Peyer's patch (tissue), 4 donors: Measurements from ENCODE around the gene SRP54. TPM values are rescaled to one million over a fixed set of nuclear protein-coding genes. Genes with fewer than 3 reads are reported as not detected.

Source experiments
- DNase-seq, 3 donors: peaks; one replicate each; pipeline ENCODE4 v3.0.0-alpha.2; 2017 to 2019
- H3K27ac ChIP-seq, 4 donors: fragments of 200-600 bp; sonication (generic); one replicate each; pipeline ENCODE4 v1.5.1; 2016 to 2019
- H3K27me3 ChIP-seq, 2 donors: fragments of 200-600 bp; sonication (generic); one replicate each; pipeline ENCODE4 v1.5.1; 2019
- H3K36me3 ChIP-seq, 3 donors: fragments of 200-600 bp; sonication (generic); one replicate each; pipeline ENCODE4 v1.5.1; 2016 to 2019
- H3K4me1 ChIP-seq, 4 donors: fragments of 200-600 bp; sonication (generic); one replicate each; pipeline ENCODE4 v1.5.1; 2016 to 2019
- H3K4me3 ChIP-seq, 4 donors: fragments of 200-600 bp; sonication (generic); 1 replicate in 3 of 4; 2 replicates in 1 of 4; pipeline ENCODE4 v1.5.1; 2016 to 2019; ENCODE audit warnings: mild to moderate bottlenecking in 1 of 4
- H3K9me3 ChIP-seq, 4 donors: fragments of 200-600 bp; sonication (generic); one replicate each; pipeline ENCODE4 v1.5.1; 2016 to 2019; ENCODE audit warnings: mild to moderate bottlenecking in 1 of 4
- POLR2A ChIP-seq, 2 donors: fragments of 450-650 bp; IDR thresholded peaks; one replicate each; pipeline ENCODE4 v1.5.1; 2017; ENCODE audit warnings: antibody characterized with exemption in 2 of 2, mild to moderate bottlenecking in 2 of 2, moderate library complexity in 2 of 2
- total RNA-seq, 4 donors: library from RNA; depleted of rRNA; stranded (reverse); fragments of >200 nt; gene quantifications; one replicate each; pipeline ENCODE4 v1.1.0, GENCODE V29; 2016
- TF ChIP-seq, protein P1 (sequence below), 6 experiments: fragments of 450-650 bp in 4 of 6; fragments of 200-600 bp in 2 of 6; sonication (generic) in 1 of 6; IDR thresholded peaks; one replicate each; pipeline ENCODE4 v1.5.1; 2017 to 2019; ENCODE audit warnings: antibody characterized with exemption in 6 of 6, mild to moderate bottlenecking in 3 of 6, moderate library complexity in 1 of 6

Gene SRP54
- total RNA-seq, 4 donors from 2014 or later: 52.0 to 63.1 (median 53.2) TPM

DNA sequence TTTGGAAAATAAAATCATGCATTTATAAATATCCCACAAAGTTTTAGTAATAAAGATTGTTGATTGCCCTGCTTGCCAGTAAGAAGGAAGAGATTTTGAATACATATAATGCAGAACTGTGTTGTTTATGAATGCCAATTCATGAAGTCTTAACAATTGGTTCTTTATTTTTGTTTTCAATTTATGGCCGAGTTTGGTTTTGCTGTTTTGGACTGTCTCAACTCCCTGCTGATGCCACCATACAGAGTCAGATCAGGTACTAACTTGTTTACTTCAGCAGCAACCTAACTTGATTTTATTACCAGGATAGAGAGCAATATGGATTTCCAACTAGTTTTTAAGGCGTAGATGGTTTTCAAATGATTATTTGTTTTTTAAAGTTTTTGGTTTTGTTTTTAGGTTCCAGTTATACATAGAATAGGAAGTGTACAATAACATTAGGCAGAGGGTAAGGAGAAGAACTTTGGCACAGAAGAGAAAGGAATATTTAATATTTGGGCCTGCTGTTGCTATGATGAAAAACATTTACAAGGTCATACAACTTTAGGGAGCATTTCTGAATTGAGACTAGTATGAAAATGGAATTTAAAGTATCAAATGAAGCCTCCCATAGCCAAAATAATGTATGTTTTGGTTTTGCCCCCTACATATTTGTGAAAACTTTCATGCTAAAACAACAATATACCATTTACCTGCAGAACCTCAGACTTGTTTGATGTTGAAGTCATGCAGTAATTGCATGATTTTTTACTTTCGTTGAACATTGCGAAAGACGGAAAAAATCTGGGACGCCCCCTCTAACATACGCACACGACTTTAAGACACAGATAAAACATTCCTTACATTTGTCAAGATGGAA lies 62.4 kb downstream of the SRP54 start:
- no peak for DNase-seq
- H3K4me3 ChIP-seq: peak overlapping the region; percentile 72 to 94 (median 85)
- peak overlapping the region; percentile 92 to 100 (median 98) for H3K27ac ChIP-seq
- H3K27me3 ChIP-seq: no peaks in the 10 kb centered on the region
- no peaks in the 10 kb centered on the region for H3K9me3 ChIP-seq
- TF ChIP-seq, protein P1, sequence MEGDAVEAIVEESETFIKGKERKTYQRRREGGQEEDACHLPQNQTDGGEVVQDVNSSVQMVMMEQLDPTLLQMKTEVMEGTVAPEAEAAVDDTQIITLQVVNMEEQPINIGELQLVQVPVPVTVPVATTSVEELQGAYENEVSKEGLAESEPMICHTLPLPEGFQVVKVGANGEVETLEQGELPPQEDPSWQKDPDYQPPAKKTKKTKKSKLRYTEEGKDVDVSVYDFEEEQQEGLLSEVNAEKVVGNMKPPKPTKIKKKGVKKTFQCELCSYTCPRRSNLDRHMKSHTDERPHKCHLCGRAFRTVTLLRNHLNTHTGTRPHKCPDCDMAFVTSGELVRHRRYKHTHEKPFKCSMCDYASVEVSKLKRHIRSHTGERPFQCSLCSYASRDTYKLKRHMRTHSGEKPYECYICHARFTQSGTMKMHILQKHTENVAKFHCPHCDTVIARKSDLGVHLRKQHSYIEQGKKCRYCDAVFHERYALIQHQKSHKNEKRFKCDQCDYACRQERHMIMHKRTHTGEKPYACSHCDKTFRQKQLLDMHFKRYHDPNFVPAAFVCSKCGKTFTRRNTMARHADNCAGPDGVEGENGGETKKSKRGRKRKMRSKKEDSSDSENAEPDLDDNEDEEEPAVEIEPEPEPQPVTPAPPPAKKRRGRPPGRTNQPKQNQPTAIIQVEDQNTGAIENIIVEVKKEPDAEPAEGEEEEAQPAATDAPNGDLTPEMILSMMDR (IDR thresholded peaks at IDR 0.05): no peak
- no peak for TF ChIP-seq POLR2A (IDR thresholded peaks at IDR 0.05)
- H3K4me1 ChIP-seq: peaks cover 0 to 11% (median 6%) of the 10 kb centered on the region in 4 donors
- H3K36me3 ChIP-seq: peaks cover 0 to 4% (median 0%) of the 10 kb centered on the region in 3 donors

DNA sequence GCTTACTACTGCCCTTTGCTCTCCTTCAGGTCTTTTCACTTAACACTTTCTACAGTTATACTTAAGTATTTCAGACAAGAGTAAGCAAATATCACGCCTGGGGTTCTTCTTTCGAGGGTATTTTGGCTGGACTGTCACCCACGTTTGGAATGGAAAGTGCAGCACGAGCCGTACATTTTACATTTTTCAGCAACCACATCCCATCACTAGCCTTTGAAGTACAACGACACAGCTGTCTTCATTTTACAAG lies 62.9 kb downstream of the SRP54 start:
- TF ChIP-seq, protein P1 (IDR thresholded peaks at IDR 0.05): no peak
- no peak for TF ChIP-seq POLR2A (IDR thresholded peaks at IDR 0.05)
- Histone ChIP-seq H3K4me1 (peaks cover 0 to 11% (median 6%) of the 10 kb centered on the region in 4 donors), H3K36me3 (peaks cover 0 to 9% (median 0%) of the 10 kb centered on the region in 3 donors), H3K27me3 (no peaks in the 10 kb centered on the region), H3K9me3 (no peaks in the 10 kb centered on the region), H3K27ac (peak overlapping the region; percentile 92 to 100 (median 98)), H3K4me3 (peak overlapping the region; percentile 72 to 94 (median 85))
- no peak for DNase-seq

DNA sequence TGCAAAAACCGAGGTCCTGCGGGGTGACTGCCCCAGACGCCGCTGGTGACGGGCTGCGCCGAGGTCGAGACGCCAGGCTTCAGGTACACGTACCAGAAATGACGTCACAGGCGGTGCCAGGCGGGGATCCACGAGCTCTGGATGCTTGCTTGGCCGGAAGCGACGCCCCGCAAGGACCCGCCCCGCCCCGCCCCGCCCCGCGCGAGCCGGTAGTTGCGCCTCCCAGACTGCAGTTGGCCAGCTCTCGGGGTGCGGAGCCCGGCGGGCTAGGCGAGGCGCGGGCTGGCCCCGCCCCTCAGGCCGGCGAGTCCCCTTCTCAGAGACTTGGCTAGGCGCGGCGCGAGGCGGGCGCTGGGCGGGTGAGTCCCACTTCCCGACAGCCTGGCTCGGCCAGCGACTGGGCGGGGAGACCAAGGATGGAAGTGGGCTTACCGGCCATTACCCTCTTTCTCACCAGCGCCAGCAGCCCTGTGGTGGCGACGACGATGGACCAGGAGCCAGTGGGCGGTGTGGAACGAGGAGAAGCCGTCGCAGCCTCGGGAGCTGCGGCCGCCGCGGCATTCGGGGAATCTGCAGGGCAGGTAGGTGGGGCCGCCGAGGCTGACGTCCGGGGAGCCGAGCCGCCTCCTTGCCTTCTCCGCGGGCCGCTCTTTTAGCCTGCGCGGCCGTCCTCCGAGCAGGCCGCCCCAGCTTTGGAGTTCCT lies 63.4 kb downstream of the SRP54 start, which contains the start of gene FAM177A1:
Gene FAM177A1 (plus strand): TSS at position 225 of the 703 bp plus-strand sequence. CDS start 192 bp downstream, at position 417.
- peak; percentile 97 for TF ChIP-seq POLR2A (IDR thresholded peaks at IDR 0.05)
- TF ChIP-seq, protein P1 (IDR thresholded peaks at IDR 0.05): peak in 2 of 6 experiments; percentile 18 to 25
- Histone ChIP-seq H3K36me3 (peaks cover 0 to 9% (median 0%) of the 10 kb centered on the region in 3 donors), H3K9me3 (no peaks in the 10 kb centered on the region), H3K27ac (peak within 1 kb of the TSS; percentile 92 to 100 (median 98)), H3K4me1 (peaks cover 0 to 11% (median 6%) of the 10 kb centered on the region in 4 donors), H3K4me3 (peak within 1 kb of the TSS; percentile 72 to 94 (median 85)), H3K27me3 (no peaks in the 10 kb centered on the region)
- peak; percentile 99 to 100 (median 100) for DNase-seq

DNA sequence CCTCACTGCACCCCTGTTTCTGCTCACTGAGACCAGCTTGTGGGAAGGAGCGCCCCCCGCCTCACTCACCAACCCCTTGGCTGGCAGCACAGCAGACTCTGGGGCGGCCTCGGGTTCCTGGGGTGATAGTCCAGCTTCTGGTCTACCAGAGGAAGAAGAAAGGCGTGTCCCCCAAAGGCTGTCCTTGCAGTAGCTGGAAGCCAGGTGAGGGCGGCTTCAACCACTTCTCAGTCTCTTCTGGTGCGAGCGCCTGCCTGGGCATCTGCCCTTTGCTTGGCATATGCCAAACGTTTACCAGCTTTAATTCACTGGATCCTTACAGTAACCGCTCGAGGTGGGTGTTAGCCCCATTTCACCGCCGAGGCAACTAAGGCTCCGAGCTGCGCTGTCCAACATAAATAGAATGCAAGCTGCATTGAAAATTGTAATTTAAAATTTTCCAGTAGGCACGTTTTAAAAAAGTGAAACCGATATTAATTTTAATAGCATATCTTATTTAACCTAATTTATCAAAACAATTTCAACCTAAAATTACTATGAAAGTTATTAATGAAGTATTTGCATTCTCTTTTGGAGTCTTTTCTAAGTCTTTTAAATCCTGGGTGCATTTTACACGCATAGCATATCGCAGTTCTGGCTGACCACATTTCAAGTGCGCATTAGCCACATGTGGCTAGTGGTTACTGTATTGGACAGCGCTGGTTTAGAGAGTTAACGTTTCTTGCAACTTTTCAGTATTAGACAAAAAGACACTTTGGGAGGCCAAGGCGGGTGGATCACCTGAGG lies 64.2 kb downstream of the SRP54 start:
- H3K9me3 ChIP-seq: no peaks in the 10 kb centered on the region
- peak overlapping the region; percentile 92 to 100 (median 98) for H3K27ac ChIP-seq
- peaks cover 0 to 9% (median 0%) of the 10 kb centered on the region in 3 donors for H3K36me3 ChIP-seq
- TF ChIP-seq, protein P1 (IDR thresholded peaks at IDR 0.05): peak in 3 of 6 experiments; percentile 37 to 50 (median 46)
- TF ChIP-seq POLR2A (IDR thresholded peaks at IDR 0.05): no peak
- H3K4me1 ChIP-seq: peaks cover 0 to 11% (median 6%) of the 10 kb centered on the region in 4 donors
- peak overlapping the region; percentile 72 to 94 (median 85) for H3K4me3 ChIP-seq
- no peaks in the 10 kb centered on the region for H3K27me3 ChIP-seq
- DNase-seq: peak in 2 of 3 donors; percentile 67 to 85

DNA sequence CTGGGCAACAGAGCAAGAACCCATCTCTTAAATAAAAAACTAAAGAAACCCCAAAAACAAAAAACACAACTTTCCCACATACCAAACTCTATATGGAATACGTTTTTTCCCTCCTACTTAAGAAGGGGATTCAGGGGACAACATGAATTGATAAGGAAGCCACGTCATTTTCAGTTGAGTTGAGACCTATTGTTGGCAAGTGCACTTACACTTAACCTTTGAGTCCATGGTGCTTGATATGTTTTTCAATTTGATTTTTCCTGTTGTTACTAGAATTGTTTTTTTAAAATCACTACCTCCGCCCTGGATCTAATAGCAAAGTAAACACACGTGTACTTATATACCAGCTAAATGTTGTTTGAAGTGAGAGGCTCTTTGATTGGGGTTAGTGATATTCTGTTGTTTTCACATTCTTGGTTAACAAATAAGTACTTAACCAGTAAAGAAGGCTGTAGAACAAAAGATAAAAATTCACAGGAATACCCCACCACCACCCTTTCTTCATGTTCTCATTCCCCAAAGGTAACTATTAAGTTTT lies 65.3 kb downstream of the SRP54 start:
- peak overlapping the region in 2 of 4 donors; percentile 93 to 94 for H3K4me3 ChIP-seq
- DNase-seq: no peak
- H3K4me1 ChIP-seq: peaks cover 0 to 11% (median 6%) of the 10 kb centered on the region in 4 donors

More for the DNA sequence above, 65.3 kb downstream of the SRP54 start:
- TF ChIP-seq, protein P1 (IDR thresholded peaks at IDR 0.05): no peak
- no peaks in the 10 kb centered on the region for H3K27me3 ChIP-seq
- no peak overlapping the region for H3K27ac ChIP-seq
- H3K9me3 ChIP-seq: no peaks in the 10 kb centered on the region
- peaks cover 0 to 15% (median 0%) of the 10 kb centered on the region in 3 donors for H3K36me3 ChIP-seq
